22Rv1 (cell line): ENCODE data around the gene SH3RF1.
A peak's percentile ranks its signal among the peaks of the same experiment; 100 is the strongest.

Experiments used
- H3K27ac ChIP-seq: fragments of 450-650 bp; 2 replicates; pipeline ENCODE4 v1.5.1; 2017
- ZFX ChIP-seq: fragments of 450-650 bp; IDR thresholded peaks from 2 replicates; pipeline ENCODE4 v1.6.1; 2017; ENCODE audit warnings: antibody characterized with exemption, borderline replicate concordance
- TF ChIP-seq, protein P1 (sequence below): fragments of 450-650 bp; IDR thresholded peaks from 2 replicates; pipeline ENCODE4 v1.5.1; 2017; ENCODE audit warnings: mild to moderate bottlenecking

The SH3RF1 gene

DNA sequence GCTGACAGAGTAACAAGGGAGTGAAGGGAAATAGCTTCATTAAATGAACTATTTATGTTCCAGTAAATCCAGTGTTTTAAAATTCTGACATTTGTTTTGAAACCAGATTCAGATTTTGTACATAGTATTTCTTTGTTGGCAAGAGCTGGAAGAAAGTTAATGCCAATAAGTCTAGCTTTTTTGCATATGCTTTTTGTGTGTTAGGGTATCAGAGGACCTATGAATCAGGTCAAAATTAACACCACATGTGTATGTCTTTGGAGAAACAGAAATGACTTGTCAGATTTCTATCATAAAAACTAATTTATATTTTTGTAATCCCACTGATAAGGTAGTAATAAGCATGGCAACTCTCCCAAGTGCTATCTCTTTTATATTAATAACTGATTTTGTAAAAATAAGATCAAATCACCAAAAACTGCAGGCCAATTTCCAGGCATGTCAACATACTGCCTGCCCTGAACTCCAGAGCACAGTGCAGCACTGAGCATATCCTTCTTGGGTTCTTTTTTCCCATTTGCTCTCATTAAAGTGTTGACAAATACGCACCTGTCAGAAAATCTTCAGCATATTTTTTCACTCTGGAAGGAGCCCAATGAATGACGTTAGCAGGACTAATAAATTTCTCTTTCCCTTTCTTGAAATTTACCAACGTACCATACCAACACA is 65.5 kb downstream of the SH3RF1 start:
- no peak for TF ChIP-seq ZFX
- TF ChIP-seq, protein P1, sequence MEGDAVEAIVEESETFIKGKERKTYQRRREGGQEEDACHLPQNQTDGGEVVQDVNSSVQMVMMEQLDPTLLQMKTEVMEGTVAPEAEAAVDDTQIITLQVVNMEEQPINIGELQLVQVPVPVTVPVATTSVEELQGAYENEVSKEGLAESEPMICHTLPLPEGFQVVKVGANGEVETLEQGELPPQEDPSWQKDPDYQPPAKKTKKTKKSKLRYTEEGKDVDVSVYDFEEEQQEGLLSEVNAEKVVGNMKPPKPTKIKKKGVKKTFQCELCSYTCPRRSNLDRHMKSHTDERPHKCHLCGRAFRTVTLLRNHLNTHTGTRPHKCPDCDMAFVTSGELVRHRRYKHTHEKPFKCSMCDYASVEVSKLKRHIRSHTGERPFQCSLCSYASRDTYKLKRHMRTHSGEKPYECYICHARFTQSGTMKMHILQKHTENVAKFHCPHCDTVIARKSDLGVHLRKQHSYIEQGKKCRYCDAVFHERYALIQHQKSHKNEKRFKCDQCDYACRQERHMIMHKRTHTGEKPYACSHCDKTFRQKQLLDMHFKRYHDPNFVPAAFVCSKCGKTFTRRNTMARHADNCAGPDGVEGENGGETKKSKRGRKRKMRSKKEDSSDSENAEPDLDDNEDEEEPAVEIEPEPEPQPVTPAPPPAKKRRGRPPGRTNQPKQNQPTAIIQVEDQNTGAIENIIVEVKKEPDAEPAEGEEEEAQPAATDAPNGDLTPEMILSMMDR: no peak

DNA sequence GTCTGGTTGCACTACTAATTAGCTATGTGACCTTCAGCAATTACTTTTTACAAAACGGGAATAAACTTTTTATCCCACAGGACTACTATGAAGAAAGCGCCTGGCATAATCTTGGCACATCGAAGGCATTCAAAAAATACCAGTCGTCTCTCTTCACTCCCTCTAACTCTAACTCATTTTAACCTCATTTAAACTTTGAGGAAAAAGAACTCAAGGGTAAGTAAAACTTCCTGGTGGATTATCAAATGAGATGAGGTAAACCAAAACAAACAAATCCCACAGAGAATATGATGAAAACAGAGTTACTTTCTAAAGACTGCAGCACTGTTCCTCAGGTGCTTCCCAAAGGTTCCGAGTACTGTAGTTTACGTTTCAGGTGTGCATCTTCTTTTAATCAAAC is 66.9 kb downstream of the SH3RF1 start:
- no peak overlapping the region; the same call in 1 of the 2 replicates for H3K27ac ChIP-seq
- TF ChIP-seq, protein P1: no peak
- no peak for TF ChIP-seq ZFX

More for the DNA sequence above, 65.5 kb downstream of the SH3RF1 start:
- H3K27ac ChIP-seq: no peak overlapping the region

GRCh38 chr4:169203278-169203677 is 67.5 kb downstream of the SH3RF1 start:
- peak overlapping the region; percentile 62 for H3K27ac ChIP-seq

DNA sequence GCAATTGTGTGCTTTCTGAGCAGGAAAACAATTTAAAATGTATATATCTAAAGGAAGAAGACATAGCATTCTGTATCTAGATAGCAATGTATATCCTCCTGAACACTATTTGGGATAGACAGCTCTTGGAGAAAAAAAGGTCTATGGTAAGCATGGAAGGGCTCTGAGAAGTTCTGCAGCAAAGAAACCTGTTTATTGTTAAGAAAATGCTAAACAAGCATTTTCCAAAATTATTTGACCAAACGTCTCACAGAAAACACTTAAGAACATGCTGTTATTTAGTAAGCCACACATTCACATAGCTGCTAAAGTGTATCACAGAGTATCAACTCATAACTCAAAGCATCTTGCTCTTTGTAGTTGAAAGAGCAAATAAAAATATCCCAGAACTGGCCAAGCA is 67.9 kb downstream of the SH3RF1 start:
- H3K27ac ChIP-seq: peak overlapping the region; percentile 62
- TF ChIP-seq ZFX: no peak
- TF ChIP-seq, protein P1: no peak

DNA sequence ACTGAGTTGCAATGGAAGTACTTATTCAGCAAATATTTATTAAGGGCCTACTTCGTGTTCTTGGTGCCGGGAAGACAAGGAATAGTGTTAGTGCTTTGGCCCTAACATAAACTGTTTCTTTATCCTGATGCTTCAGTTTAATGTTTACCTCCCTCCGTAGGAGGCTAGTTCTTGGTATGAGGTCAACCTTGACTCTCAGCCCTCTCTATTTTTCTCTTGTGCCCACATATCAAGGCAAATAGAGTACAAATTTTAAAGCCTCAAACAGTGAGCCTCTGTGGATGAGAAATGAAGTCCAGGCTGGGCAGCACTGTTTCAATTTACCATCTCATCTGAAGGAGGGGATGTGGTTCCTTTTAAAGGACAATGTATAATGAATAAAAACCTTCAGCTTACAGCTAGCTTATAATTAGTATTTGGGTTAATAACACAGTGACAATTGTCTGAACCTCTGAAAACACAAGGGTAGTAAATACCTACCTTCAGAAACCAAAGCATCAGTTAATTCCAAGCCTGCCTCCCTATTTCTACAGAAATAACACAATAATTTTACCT is 68.5 kb downstream of the SH3RF1 start:
- H3K27ac ChIP-seq: peak overlapping the region; percentile 62
- TF ChIP-seq ZFX: no peak
- TF ChIP-seq, protein P1: no peak

GRCh38 chr4:169201222-169202144 is 69.3 kb downstream of the SH3RF1 start:
- peak overlapping the region; percentile 62 for H3K27ac ChIP-seq
- no peak for TF ChIP-seq ZFX
- TF ChIP-seq, protein P1: no peak

GRCh38 chr4:169200361-169201030 is 70.3 kb downstream of the SH3RF1 start:
- TF ChIP-seq ZFX: no peak
- TF ChIP-seq, protein P1: no peak
- H3K27ac ChIP-seq: peak overlapping the region; percentile 62
